DOHH2 (cell line): ENCODE data around the gene PRKAR1B.

ENCODE experiments used
- H3F3A ChIP-seq: fragments of 200-600 bp; sonication (generic), shearing (Covaris generic); 2 replicates; pipeline ENCODE4 v1.6.0; 2016; ENCODE audit warnings: antibody characterized with exemption, mild to moderate bottlenecking; ENCODE audit not compliant: control insufficient read depth, insufficient read depth
- H3K27ac ChIP-seq: fragments of 200-600 bp; sonication (generic); 2 replicates; pipeline ENCODE4 v1.5.1; 2014; ENCODE audit warnings: low read depth, mild to moderate bottlenecking, low read length, moderate library complexity
- H3K27me3 ChIP-seq: fragments of 200-600 bp; sonication (generic); 2 replicates; pipeline ENCODE4 v1.6.1; 2014; ENCODE audit warnings: mild to moderate bottlenecking, low read length, mixed read lengths; ENCODE audit not compliant: control insufficient read depth
- H3K36me3 ChIP-seq: fragments of 200-600 bp; sonication (generic); 2 replicates; pipeline ENCODE4 v1.6.1; 2014; ENCODE audit warnings: mild to moderate bottlenecking, low read length, moderate library complexity, mixed read lengths; ENCODE audit not compliant: control insufficient read depth
- H3K4me1 ChIP-seq: fragments of 200-600 bp; sonication (generic); 2 replicates; pipeline ENCODE4 v1.6.1; 2014; ENCODE audit warnings: mild to moderate bottlenecking, low read length, mixed read lengths; ENCODE audit not compliant: control insufficient read depth
- H3K4me2 ChIP-seq: fragments of 200-600 bp; sonication (generic); 2 replicates; pipeline ENCODE4 v1.6.0; 2014; ENCODE audit warnings: mild to moderate bottlenecking, low read length, moderate library complexity
- H3K4me3 ChIP-seq: fragments of 200-600 bp; sonication (generic); 2 replicates; pipeline ENCODE4 v1.5.1; 2014; ENCODE audit warnings: mild to moderate bottlenecking, low read length, mixed read lengths
- H3K79me2 ChIP-seq: fragments of 200-600 bp; sonication (generic); 2 replicates; pipeline ENCODE4 v1.6.1; 2014; ENCODE audit warnings: mild to moderate bottlenecking, low read length, mixed read lengths; ENCODE audit not compliant: control insufficient read depth
- H3K9me2 ChIP-seq: fragments of 200-600 bp; sonication (generic); replicated peaks from 2 replicates; pipeline ENCODE4 v1.6.1; 2014; ENCODE audit warnings: mild to moderate bottlenecking, low read length, mixed read lengths; ENCODE audit not compliant: control insufficient read depth
- H3K9me3 ChIP-seq: fragments of 200-600 bp; sonication (generic); 2 replicates; pipeline ENCODE4 v1.6.1; 2014; ENCODE audit warnings: antibody characterized with exemption, low read length, mixed read lengths; ENCODE audit not compliant: control insufficient read depth, insufficient read depth
- H4K20me1 ChIP-seq: fragments of 200-600 bp; sonication (generic); 2 replicates; pipeline ENCODE4 v1.6.0; 2014; ENCODE audit warnings: low read depth, mild to moderate bottlenecking, antibody characterized with exemption, low read length, moderate library complexity; ENCODE audit not compliant: control insufficient read depth, insufficient read depth
- EZH2phosphoT487 ChIP-seq: fragments of 200-600 bp; sonication (generic); IDR thresholded peaks from 2 replicates; pipeline ENCODE4 v1.6.1; 2017; ENCODE audit warnings: borderline replicate concordance, mild to moderate bottlenecking, antibody characterized with exemption, low read length, moderate library complexity, mixed read lengths
- TF ChIP-seq, protein P1 (sequence below): fragments of 200-600 bp; sonication (generic); IDR thresholded peaks from one replicate; pipeline ENCODE4 v1.5.1; 2014; ENCODE audit warnings: antibody characterized with exemption, mild to moderate bottlenecking, low read depth, low read length; ENCODE audit not compliant: poor library complexity, severe bottlenecking

The PRKAR1B gene

DNA sequence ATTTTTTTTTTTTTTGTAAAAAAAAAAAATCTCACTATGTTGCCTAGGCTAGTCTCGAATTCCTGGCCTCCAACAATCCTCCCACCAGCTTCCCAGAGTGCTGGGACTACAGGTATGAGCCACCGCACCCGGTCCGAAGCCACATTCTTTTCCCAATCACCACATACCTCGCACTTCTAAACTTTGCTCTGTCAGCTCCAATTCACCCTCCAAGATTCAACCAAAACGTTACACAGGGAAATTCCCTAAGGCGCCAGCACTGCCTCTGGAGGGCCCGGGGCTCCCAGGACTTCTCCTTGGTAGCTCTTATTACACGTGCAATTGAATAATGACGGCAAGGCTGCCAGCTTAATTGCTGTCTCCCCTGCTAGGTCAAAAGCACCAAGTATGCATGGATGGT is 10.9 kb downstream of the PRKAR1B start:
- no peak for TF ChIP-seq EZH2phosphoT487
- TF ChIP-seq, protein P1, sequence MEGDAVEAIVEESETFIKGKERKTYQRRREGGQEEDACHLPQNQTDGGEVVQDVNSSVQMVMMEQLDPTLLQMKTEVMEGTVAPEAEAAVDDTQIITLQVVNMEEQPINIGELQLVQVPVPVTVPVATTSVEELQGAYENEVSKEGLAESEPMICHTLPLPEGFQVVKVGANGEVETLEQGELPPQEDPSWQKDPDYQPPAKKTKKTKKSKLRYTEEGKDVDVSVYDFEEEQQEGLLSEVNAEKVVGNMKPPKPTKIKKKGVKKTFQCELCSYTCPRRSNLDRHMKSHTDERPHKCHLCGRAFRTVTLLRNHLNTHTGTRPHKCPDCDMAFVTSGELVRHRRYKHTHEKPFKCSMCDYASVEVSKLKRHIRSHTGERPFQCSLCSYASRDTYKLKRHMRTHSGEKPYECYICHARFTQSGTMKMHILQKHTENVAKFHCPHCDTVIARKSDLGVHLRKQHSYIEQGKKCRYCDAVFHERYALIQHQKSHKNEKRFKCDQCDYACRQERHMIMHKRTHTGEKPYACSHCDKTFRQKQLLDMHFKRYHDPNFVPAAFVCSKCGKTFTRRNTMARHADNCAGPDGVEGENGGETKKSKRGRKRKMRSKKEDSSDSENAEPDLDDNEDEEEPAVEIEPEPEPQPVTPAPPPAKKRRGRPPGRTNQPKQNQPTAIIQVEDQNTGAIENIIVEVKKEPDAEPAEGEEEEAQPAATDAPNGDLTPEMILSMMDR, result no peak
- no peaks in the 10 kb centered on the region for H3K27me3 ChIP-seq
- H3K4me2 ChIP-seq, result no peak overlapping the region
- no peaks in the 10 kb centered on the region for H3K9me2 ChIP-seq
- H4K20me1 ChIP-seq, result no peaks in the 10 kb centered on the region
- no peak overlapping the region for H3K4me3 ChIP-seq
- H3F3A ChIP-seq, result no peaks in the 10 kb centered on the region
- no peak overlapping the region for H3K27ac ChIP-seq
- H3K4me1 ChIP-seq, result no peaks in the 10 kb centered on the region
- no peaks in the 10 kb centered on the region for H3K9me3 ChIP-seq
- peaks cover 20% of the 10 kb centered on the region for H3K36me3 ChIP-seq
- H3K79me2 ChIP-seq, result peaks cover 68% of the 10 kb centered on the region

DNA sequence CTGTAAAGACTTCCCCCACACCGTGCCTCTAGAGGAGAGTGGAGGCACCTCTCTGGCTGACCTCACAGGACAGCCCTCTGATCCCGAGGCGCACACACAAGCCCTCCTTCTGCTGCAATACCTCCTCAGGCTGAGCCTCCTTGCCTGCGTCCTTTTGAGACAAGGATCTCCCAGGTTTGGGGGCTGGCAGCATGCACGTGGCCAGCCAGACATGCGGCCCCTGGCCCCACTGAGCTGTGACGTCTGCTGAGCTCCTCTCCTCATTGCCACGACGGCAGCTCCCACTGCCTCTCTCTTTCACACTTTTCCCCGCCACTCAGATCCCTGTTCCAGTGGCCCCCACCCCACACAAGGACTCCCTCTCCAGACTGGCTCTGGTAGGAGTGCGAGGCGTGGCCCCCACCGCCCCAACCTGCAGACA is 12.8 kb downstream of the PRKAR1B start:
- H3K9me2 ChIP-seq, result no peaks in the 10 kb centered on the region
- no peaks in the 10 kb centered on the region for H4K20me1 ChIP-seq
- H3K4me1 ChIP-seq, result no peaks in the 10 kb centered on the region
- no peaks in the 10 kb centered on the region for H3K9me3 ChIP-seq
- no peak for TF ChIP-seq EZH2phosphoT487
- TF ChIP-seq, protein P1, result no peak
- no peaks in the 10 kb centered on the region for H3K27me3 ChIP-seq
- H3K27ac ChIP-seq, result no peak overlapping the region
- peaks cover 29% of the 10 kb centered on the region for H3K36me3 ChIP-seq
- H3K4me2 ChIP-seq, result no peak overlapping the region
- peaks cover 58% of the 10 kb centered on the region for H3K79me2 ChIP-seq
- no peak overlapping the region for H3K4me3 ChIP-seq
- no peaks in the 10 kb centered on the region for H3F3A ChIP-seq

DNA sequence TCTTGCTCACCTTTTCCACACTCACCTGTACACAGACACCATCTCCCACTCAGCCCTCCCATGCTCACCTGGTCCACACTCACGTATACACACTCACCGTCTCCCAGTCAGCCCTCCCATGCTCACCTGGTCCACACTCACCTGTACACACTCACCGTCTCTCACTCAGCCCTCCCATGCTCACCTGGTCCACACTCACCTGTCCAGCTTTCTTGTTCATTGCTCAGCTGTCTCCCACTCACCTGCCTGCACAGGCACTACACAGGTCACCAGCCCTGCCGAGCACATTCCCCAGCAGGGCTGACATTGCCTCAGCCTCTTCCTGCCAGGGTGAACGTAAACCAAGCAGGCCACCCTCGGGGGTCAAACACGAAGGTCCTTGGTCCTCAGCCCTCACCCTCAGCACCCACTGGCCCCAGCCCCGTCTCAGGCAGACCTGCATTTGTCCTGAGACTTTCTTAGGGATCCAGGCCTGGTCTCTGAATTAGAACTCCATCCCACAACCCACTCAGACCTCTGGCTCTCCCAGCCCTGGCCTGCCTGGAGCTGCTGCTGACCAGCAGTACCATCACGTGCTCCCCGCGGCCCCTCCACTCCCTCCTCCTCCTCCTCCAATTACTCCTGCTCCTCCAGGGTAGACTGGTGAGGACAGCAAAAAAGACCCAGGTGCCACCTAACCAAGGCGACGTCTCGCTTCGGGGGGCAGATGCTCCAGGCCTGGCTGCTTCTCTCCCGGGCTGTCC is 13.4 kb downstream of the PRKAR1B start:
- Histone ChIP-seq H3K4me1 (no peaks in the 10 kb centered on the region), H3K9me3 (no peaks in the 10 kb centered on the region), H3K27ac (no peak overlapping the region), H3K27me3 (no peaks in the 10 kb centered on the region), H3K4me2 (no peak overlapping the region), H3K36me3 (peaks cover 29% of the 10 kb centered on the region), H3K9me2 (no peaks in the 10 kb centered on the region), H3K4me3 (no peak overlapping the region), H3F3A (no peaks in the 10 kb centered on the region), H3K79me2 (peaks cover 52% of the 10 kb centered on the region), H4K20me1 (no peaks in the 10 kb centered on the region)
- no peak for TF ChIP-seq EZH2phosphoT487
- TF ChIP-seq, protein P1, result no peak
